H1 (cell line): Measurements from ENCODE around the gene WDR90.

Source experiments
- CTCF ChIP-seq, 3 experiments: IDR thresholded peaks; 1 replicate in 2 of 3; 2 replicates in 1 of 3; pipeline versions ENCODE4 v1.5.1 to v1.6.1; 2011; ENCODE audit warnings: low read length in 3 of 3, mild to moderate bottlenecking in 3 of 3, inconsistent platforms in 2 of 3, low read depth in 1 of 3, moderate library complexity in 1 of 3; ENCODE audit not compliant: insufficient read depth in 1 of 3; ENCODE audit errors: control extremely low read depth in 1 of 3
- POLR2A ChIP-seq, 2 experiments: IDR thresholded peaks; 1 replicate in 1 of 2; 2 replicates in 1 of 2; pipeline ENCODE4 v1.6.1; 2011; ENCODE audit warnings: low read depth in 2 of 2, low read length in 2 of 2, mild to moderate bottlenecking in 2 of 2; ENCODE audit errors: control extremely low read depth in 1 of 2
- POLR2AphosphoS5 ChIP-seq: IDR thresholded peaks from 2 replicates; pipeline ENCODE4 v1.6.1; 2011; ENCODE audit warnings: low read depth, low read length

GRCh38 chr16:620700-621525, 28.3 kb upstream of the WDR90 start:
- TF ChIP-seq CTCF (IDR thresholded peaks at IDR 0.05; ENCODE audit: control extremely low read depth in 1 of 3, insufficient read depth in 1 of 3, low read depth in 1 of 3, low read length in 3 of 3) (no peak), POLR2AphosphoS5 (no peak), POLR2A (IDR thresholded peaks at IDR 0.05; ENCODE audit: control extremely low read depth in 1 of 2, low read depth in 2 of 2, low read length in 2 of 2) (no peak)
